COLO829 (cell line): ENCODE measurements around the gene ODF4.
"Not testable (repeated sequence)": the region's sequence is repeated elsewhere in the genome, so short reads cannot be mapped to it uniquely, and the experiment has no call there.

Experiments used
- DNase-seq: peaks from one replicate; pipeline ENCODE4 v3.0.0; 2012; ENCODE audit warnings: low spot score

Gene ODF4

GRCh38 chr17:8369944-8370343 is 30.3 kb downstream of the ODF4 start:
- DNase-seq: no peak

GRCh38 chr17:8371786-8372185 is 32.1 kb downstream of the ODF4 start:
- no peak for DNase-seq

- DNase-seq: no peak
These were observed 32.8 kb downstream of the ODF4 start for GRCh38 chr17:8372422-8372821.

GRCh38 chr17:8373856-8374255 is 34.2 kb downstream of the ODF4 start:
- not testable (repeated sequence) for DNase-seq

- no peak for DNase-seq
These were observed 36.2 kb downstream of the ODF4 start for GRCh38 chr17:8375738-8376259.

- peak; percentile 90 for DNase-seq
These were observed 36.8 kb downstream of the ODF4 start, which contains the start of gene KRABD2 for GRCh38 chr17:8376271-8377067. TSS of gene KRABD2 (minus strand) at chr17:8376704.

GRCh38 chr17:8377422-8377821 is 37.8 kb downstream of the ODF4 start:
- peak; percentile 19 for DNase-seq

- DNase-seq: not testable (repeated sequence)
These were observed 38.5 kb downstream of the ODF4 start for GRCh38 chr17:8378117-8378516.

- DNase-seq: no peak
These were observed 40.4 kb downstream of the ODF4 start for GRCh38 chr17:8380049-8380448.

- no peak for DNase-seq
These were observed 42.6 kb downstream of the ODF4 start for GRCh38 chr17:8382052-8382879.

GRCh38 chr17:8382880-8383142 is 43.2 kb downstream of the ODF4 start:
- DNase-seq: no peak

GRCh38 chr17:8383143-8383822 is 43.6 kb downstream of the ODF4 start, which contains the start of gene RPL26:
TSS of gene RPL26 (minus strand) at chr17:8383193. CDS start at chr17:8382310, 883 bp downstream.
- peak; percentile 97 for DNase-seq

GRCh38 chr17:8384801-8385378 is 45.2 kb downstream of the ODF4 start:
- no peak for DNase-seq

GRCh38 chr17:8386841-8387240 is 47.2 kb downstream of the ODF4 start:
- DNase-seq: no peak

GRCh38 chr17:8387914-8388651 is 48.4 kb downstream of the ODF4 start:
- no peak for DNase-seq

GRCh38 chr17:8391711-8392110 is 52.1 kb downstream of the ODF4 start:
- DNase-seq: no peak

- DNase-seq: no peak
These were observed 52.6 kb downstream of the ODF4 start for GRCh38 chr17:8392274-8392673.

- DNase-seq: no peak
These were observed 53.2 kb downstream of the ODF4 start for GRCh38 chr17:8392674-8393469.

- no peak for DNase-seq
These were observed 54.0 kb downstream of the ODF4 start for GRCh38 chr17:8393470-8394231.

GRCh38 chr17:8394497-8394896 is 54.9 kb downstream of the ODF4 start:
- DNase-seq: not testable (repeated sequence)
